Ishikawa (cell line): ENCODE results near the gene LRP1.

Experiments
- CEBPB ChIP-seq: IDR thresholded peaks from 2 replicates; pipeline ENCODE4 v1.6.1; 2012
- CREB1 ChIP-seq: IDR thresholded peaks from 2 replicates; pipeline ENCODE4 v1.6.1; 2012; ENCODE audit warnings: low read depth
- EGR1 ChIP-seq: IDR thresholded peaks from 2 replicates; pipeline ENCODE4 v1.6.1; 2012
- EP300 ChIP-seq: IDR thresholded peaks from 2 replicates; pipeline ENCODE4 v1.6.1; 2012; ENCODE audit warnings: borderline replicate concordance
- FOXM1 ChIP-seq: IDR thresholded peaks from 2 replicates; pipeline ENCODE4 v1.6.1; 2012; ENCODE audit warnings: low read depth, borderline replicate concordance
- NFIC ChIP-seq: IDR thresholded peaks from 2 replicates; pipeline ENCODE4 v1.6.1; 2012
- RAD21 ChIP-seq: IDR thresholded peaks from 2 replicates; pipeline ENCODE4 v1.6.1; 2012; ENCODE audit warnings: low read depth
- TAF1 ChIP-seq: IDR thresholded peaks from 2 replicates; pipeline ENCODE4 v1.6.1; 2012; ENCODE audit warnings: low read depth, mild to moderate bottlenecking
- TCF12 ChIP-seq: IDR thresholded peaks from 2 replicates; pipeline ENCODE4 v1.6.1; 2012; ENCODE audit warnings: low read depth
- TEAD4 ChIP-seq: IDR thresholded peaks from 2 replicates; pipeline ENCODE4 v1.6.1; 2012
- YY1 ChIP-seq: IDR thresholded peaks from 2 replicates; pipeline ENCODE4 v1.6.1; 2012; ENCODE audit warnings: low read depth
- ZBTB7A ChIP-seq: IDR thresholded peaks from 2 replicates; pipeline ENCODE4 v1.6.1; 2012; ENCODE audit warnings: low read depth
- TF ChIP-seq, protein P1 (sequence below): IDR thresholded peaks from 2 replicates; pipeline ENCODE4 v1.6.1; 2012; ENCODE audit warnings: low read depth, mild to moderate bottlenecking
- TF ChIP-seq, protein P2 (sequence below): IDR thresholded peaks from 2 replicates; pipeline ENCODE4 v1.6.1; 2012
- TF ChIP-seq, protein P3 (sequence below): IDR thresholded peaks from 2 replicates; pipeline ENCODE4 v1.6.1; 2012

LRP1 gene

DNA sequence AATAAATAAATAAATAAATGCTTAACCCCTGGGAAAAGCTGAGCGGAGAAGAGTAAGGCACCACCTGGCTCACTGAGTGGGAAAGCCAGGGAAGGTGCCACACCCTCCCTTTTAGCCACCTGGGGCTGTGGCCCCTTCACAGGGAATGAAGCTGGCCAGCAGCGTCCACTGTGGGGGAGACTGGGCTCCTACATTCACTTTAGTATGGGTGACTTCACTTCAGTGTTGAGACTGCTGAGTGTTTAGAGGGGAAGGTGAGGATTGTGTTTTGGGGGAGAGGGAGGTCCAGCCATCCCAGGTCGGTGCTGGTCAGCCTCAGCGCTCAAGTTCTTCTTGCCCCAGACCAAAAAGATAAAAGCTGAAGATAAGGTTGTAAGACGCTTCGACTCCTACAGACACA lies 37.8 kb upstream of the LRP1 start:
- TF ChIP-seq CREB1: no peak
- no peak for TF ChIP-seq FOXM1
- TF ChIP-seq NFIC: no peak
- TF ChIP-seq EGR1: no peak
- TF ChIP-seq, protein P1, sequence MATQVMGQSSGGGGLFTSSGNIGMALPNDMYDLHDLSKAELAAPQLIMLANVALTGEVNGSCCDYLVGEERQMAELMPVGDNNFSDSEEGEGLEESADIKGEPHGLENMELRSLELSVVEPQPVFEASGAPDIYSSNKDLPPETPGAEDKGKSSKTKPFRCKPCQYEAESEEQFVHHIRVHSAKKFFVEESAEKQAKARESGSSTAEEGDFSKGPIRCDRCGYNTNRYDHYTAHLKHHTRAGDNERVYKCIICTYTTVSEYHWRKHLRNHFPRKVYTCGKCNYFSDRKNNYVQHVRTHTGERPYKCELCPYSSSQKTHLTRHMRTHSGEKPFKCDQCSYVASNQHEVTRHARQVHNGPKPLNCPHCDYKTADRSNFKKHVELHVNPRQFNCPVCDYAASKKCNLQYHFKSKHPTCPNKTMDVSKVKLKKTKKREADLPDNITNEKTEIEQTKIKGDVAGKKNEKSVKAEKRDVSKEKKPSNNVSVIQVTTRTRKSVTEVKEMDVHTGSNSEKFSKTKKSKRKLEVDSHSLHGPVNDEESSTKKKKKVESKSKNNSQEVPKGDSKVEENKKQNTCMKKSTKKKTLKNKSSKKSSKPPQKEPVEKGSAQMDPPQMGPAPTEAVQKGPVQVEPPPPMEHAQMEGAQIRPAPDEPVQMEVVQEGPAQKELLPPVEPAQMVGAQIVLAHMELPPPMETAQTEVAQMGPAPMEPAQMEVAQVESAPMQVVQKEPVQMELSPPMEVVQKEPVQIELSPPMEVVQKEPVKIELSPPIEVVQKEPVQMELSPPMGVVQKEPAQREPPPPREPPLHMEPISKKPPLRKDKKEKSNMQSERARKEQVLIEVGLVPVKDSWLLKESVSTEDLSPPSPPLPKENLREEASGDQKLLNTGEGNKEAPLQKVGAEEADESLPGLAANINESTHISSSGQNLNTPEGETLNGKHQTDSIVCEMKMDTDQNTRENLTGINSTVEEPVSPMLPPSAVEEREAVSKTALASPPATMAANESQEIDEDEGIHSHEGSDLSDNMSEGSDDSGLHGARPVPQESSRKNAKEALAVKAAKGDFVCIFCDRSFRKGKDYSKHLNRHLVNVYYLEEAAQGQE: no peak
- TF ChIP-seq TEAD4: no peak
- no peak for TF ChIP-seq ZBTB7A
- TF ChIP-seq YY1: no peak

DNA sequence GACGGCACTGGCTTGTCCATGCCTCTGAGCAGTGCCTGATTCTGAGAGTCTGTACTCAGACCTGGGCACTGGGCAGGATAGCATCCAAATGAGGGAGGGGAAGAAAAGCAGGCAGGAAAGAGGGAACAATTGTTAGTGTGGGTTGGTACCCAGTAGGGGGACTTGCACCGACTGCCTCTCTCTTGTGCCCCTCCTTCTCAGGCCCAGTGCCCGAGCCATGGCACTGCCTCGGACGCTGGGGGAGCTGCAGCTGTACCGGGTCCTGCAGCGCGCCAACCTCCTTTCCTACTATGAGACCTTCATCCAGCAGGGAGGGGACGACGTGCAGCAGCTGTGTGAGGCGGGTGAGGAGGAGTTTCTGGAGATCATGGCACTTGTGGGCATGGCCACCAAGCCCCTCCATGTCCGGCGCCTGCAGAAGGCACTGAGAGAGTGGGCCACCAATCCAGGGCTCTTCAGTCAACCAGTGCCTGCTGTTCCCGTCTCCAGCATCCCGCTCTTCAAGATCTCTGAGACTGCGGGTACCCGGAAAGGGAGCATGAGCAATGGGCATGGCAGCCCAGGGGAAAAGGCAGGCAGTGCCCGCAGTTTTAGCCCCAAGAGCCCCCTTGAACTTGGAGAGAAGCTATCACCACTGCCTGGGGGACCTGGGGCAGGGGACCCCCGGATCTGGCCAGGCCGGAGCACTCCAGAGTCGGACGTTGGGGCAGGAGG lies 37.2 kb upstream of the LRP1 start:
- TF ChIP-seq CEBPB: no peak
- no peak for TF ChIP-seq FOXM1
- TF ChIP-seq EGR1: no peak
- no peak for TF ChIP-seq ZBTB7A
- no peak for TF ChIP-seq TAF1
- TF ChIP-seq RAD21: no peak
- no peak for TF ChIP-seq NFIC
- TF ChIP-seq, protein P1: no peak
- no peak for TF ChIP-seq CREB1
- no peak for TF ChIP-seq YY1
- TF ChIP-seq TCF12: no peak
- TF ChIP-seq, protein P2, sequence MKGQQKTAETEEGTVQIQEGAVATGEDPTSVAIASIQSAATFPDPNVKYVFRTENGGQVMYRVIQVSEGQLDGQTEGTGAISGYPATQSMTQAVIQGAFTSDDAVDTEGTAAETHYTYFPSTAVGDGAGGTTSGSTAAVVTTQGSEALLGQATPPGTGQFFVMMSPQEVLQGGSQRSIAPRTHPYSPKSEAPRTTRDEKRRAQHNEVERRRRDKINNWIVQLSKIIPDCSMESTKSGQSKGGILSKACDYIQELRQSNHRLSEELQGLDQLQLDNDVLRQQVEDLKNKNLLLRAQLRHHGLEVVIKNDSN: no peak
- no peak for TF ChIP-seq EP300
- TF ChIP-seq TEAD4: no peak
- TF ChIP-seq, protein P3, sequence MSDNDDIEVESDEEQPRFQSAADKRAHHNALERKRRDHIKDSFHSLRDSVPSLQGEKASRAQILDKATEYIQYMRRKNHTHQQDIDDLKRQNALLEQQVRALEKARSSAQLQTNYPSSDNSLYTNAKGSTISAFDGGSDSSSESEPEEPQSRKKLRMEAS: no peak

DNA sequence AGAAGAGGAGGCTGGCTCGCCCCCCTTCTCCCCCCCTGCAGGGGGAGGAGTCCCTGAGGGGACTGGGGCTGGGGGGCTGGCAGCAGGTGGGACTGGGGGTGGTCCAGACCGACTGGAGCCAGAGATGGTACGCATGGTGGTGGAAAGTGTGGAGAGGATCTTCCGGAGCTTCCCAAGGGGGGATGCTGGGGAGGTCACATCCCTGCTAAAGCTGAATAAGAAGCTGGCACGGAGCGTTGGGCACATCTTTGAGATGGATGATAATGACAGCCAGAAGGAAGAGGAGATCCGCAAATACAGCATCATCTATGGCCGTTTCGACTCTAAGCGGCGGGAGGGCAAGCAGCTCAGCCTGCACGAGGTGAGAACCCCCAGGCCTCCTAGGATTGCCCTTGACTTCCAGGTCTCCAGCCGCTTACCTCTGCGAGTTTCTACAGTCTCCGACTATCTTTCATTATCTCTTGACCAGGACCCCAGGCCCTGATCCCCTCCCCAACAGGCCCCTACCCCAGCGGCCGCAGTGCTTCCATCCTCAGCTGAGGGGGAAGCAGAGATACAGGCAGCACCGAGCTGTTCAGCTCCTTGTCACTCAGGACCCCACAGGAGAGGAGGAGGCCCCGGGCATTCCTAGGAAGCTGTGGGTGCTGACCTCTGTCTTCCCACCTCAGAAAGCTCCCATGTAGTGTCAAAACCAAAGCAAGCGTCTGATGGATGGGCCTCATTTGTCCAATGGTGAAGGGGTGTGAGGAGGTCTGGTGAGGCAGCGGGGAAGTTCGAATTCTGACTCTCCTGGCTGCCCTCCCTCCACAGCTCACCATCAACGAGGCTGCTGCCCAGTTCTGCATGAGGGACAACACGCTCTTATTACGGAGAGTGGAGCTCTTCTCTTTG lies 36.4 kb upstream of the LRP1 start:
- TF ChIP-seq EGR1: no peak
- TF ChIP-seq, protein P1: no peak
- TF ChIP-seq CREB1: no peak
- no peak for TF ChIP-seq ZBTB7A
- TF ChIP-seq NFIC: no peak
- no peak for TF ChIP-seq TEAD4
- no peak for TF ChIP-seq TAF1
- no peak for TF ChIP-seq EP300
- TF ChIP-seq, protein P3: no peak
- no peak for TF ChIP-seq TCF12

DNA sequence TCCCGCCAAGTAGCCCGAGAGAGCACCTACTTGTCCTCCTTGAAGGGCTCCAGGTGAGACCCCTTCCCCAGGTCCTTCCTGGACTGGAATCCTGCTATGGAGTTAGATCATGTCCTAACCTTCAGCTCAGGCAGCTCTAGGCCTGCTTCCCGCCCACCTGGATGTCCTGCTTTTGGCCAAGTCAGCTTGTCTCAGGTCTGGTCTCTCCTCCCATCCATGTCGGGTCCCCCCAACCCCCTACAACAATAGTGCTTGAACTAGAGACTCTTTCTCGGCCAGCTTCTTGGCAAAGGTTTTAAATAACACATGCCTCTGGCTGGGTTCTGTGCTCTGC lies 35.8 kb upstream of the LRP1 start:
- no peak for TF ChIP-seq TAF1
- TF ChIP-seq EP300: no peak
- TF ChIP-seq, protein P2: no peak
- TF ChIP-seq FOXM1: no peak
- no peak for TF ChIP-seq NFIC
- TF ChIP-seq ZBTB7A: no peak
- no peak for TF ChIP-seq CEBPB
- no peak for TF ChIP-seq EGR1
